Embryonic facial prominence (tissue), 1 donor: ENCODE data around the gene ARHGAP15.
A peak's percentile ranks its signal among the peaks of the same experiment; 100 is the strongest.

Experiments used
- DNase-seq: peaks from one replicate; pipeline ENCODE4 v3.0.0-alpha.2; 2016; ENCODE audit errors: extremely low spot score

Gene ARHGAP15

DNA sequence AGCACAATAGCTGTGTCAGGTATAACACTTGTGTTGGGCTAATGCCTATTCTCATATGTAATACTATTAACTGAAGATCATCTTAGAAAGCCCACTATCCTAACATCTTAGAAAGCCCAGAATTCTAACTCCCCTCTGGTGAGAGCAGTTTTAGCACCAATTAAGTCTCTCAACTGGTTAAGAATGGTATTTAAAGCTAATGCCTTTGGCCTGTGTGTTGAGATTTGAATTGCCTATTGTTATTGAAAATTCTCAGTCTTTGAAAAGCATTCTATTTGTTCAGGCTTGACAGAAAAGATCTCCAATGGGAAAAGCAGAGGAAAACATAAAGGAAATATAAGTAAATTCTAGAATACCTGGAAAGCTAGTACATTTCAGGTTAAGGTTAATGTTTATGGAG is 352.5 kb downstream of the ARHGAP15 start:
- DNase-seq, result no peak

DNA sequence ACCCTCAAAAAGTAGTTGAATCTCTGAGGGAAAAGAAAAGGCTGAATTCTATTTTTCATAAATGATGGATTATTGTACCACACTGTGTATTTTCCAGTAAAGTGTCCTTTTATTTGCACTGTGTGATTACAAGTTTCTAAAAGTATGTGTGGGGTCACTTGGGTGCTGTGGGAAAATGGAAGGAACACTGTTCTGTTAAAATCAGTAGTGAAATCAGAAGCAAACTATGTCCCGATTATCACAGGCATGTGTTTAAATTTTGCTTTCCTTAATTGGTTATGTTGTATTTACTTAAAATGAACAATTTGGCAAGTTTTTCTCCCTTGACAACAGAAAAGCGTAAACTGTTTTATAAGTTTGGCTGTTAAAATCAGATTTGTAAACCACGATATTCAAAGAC is 353.1 kb downstream of the ARHGAP15 start:
- no peak for DNase-seq

DNA sequence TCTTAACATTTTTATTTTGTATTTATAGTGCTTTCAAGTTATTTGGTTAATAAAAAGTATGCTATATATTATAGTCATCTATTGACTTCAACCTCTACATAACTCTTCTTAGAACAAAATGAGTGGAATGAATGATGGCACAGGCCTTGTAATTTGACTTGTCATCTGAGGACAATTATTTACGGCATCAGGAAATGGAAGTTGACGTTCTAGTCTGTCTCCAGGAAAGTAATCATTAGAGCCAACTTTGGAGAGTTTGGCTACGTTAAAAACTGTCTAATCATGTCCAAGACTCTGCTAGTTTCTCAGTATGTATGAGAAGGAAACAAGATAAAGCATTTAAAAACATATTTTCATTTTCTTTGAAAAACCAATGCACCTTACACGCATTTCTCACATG is 353.6 kb downstream of the ARHGAP15 start:
- no peak for DNase-seq

DNA sequence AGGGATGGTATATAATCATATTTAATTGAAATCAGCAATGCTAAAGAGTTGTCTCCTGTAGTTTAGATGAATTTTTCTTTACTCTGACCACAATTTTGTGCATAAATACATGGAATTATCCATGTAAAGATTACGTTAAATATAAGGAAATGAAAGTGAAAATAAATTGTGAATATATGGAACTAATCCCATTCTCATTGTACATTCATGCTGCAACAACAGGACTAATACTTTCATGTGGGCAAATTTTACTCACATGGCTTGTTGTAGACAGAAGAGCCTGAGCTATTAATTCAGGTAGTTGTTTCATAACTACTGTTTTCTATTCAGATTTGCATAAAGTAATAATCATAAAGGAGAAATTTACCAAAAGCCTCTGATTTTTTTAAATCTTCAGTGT is 357.8 kb downstream of the ARHGAP15 start:
- no peak for DNase-seq

DNA sequence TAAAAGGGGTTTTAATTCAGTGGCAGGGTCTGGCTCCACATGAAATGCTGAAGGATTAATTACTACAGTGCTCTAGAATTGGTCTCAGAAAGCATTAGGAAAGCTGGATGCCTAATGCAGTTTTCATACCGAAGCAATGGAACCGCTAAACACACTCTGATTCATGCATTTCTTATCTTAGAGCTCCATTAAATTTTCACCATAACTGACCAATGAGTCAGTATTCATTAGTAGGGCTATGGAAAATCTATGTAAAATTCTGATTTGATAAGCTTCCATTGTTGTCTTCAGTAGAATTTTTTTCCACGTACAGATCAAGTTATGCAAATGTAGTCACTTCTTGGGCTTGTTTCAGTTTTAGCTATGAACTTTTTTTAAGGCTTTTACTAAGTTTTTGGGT is 359.9 kb downstream of the ARHGAP15 start:
- no peak for DNase-seq

DNA sequence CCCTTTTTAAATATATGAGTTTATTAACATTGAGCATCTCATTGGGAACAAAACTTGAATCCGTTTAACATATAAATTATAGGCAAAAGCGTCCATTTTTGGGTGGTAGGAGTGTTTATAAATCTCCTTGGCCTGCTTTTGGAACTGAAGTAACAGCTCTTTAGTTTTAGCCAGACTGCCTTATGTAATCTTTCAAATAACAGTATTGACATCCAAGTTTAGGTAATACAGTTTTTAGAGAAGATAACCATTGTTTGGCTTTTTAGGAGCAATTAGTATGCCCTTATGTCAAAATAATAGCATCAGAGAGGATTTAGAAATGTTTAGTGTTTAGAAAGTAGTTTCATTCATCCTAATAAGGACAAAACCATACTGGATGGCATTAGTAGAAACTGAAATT is 361.9 kb downstream of the ARHGAP15 start:
- no peak for DNase-seq

DNA sequence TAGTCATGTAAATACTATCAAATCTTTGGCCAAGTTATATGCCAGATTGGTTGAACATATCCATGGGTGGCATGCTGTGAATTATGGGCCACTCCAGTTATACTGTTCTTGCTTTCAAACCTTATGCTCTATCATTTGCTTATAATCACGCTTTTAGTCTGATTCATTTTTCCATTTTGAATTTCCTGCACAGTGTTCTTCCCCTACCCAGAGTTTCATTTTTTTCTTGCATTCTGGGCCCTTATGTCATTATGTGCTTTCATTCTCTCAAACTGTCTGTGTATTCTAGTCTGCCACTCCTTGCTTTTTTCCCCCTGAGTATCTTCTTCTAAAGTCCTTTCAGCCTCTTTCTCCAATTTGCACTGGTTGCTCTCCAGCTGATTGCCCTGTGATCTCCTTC is 364.1 kb downstream of the ARHGAP15 start:
- DNase-seq, result no peak

DNA sequence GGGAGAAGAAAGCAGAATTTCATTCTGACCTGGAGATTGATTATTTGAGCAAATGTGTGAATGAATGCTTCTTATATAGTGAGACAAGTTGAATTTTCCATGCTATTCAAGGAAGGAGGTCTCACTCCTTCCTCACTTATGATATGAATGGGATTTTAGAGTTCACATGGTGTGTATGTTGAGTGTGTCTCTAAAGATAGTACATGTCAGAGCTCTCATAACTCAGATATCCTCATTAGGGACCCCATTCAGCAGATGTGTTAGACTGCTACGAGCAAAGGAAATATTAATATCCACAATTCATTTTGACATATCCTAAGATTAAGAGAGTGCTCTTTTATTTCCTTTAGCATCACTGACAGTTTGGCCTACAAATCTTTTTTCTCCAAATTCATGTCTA is 368.5 kb downstream of the ARHGAP15 start:
- no peak for DNase-seq

DNA sequence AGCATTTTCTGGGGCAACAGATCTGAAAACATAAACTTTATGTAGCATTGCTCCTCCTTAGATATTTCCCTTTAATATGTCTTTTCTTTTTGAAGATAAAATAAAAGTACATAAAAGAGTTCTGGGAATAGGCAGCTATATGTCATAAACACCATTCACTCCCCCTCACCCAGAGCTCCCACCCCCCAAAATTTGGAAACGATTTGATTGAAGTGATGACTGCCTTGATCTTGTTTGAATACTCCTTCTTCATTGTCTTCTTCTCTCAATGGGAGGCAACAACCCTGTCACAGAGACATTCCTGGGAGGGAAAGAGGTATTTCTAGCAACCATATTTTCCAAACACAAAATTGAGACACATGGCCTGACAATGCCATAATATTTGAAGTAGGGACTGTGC is 369.3 kb downstream of the ARHGAP15 start:
- no peak for DNase-seq

DNA sequence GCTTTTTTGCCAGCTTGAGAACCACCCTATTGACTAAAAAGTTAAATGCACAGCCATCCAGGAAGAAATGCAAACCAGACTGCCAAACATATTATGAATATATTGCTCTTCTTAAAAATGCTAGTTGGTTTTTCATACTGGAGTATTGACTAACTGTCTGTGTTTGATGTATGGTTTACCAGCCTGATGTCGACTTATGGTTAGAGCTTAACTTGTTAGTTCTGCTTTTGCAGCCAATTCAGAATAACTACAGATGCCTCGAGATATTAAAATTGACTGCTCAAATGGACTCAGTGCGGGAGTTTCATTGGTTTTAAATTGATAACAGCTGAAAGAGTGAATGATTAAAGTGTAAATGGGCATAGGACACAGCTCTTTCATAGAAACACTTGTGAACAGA is 369.8 kb downstream of the ARHGAP15 start:
- DNase-seq, result no peak

DNA sequence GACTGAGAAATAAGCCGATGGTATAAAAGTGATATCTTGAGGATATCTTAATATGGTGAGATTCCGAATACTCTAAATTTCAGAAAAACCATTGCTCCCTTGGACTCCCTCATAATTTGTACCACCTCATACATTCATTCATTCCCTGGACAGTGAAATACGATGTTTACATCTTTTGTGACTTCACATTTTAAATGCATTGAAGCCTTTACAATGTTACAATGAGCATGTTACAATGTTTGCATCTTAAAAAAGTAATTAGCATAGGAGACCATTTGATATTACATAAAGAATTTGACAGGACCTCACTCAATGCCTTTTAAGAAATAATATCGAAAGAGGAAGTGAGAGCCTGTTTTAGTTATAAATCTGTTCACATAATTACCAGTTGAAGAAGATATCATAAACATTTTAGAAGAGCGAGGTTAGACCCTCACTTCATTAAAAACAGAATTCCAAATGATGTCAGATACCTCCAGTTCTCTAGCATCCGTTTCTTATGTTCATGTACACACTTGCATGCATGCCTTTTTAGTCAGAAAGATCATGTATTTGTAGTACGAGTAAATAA is 372.0 kb downstream of the ARHGAP15 start:
- DNase-seq, result no peak

DNA sequence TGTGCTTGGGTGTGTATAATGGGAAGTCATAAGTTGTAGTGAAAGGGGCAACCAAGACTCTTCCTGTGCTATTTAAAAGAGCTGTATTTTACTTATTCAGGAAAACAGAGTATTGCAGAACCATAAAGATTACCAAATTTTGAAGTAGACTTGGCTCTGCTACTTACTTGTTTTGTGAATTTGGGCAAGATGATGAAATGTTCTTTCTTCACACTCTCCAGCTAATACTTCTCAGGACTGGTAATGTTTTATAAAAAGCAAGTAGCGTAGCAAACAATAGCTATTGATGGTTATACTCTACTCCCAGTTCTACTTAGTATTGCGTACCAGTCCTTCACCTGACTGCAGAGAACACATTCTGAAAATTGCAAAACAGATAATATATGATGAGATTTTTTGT is 374.1 kb downstream of the ARHGAP15 start:
- no peak for DNase-seq

DNA sequence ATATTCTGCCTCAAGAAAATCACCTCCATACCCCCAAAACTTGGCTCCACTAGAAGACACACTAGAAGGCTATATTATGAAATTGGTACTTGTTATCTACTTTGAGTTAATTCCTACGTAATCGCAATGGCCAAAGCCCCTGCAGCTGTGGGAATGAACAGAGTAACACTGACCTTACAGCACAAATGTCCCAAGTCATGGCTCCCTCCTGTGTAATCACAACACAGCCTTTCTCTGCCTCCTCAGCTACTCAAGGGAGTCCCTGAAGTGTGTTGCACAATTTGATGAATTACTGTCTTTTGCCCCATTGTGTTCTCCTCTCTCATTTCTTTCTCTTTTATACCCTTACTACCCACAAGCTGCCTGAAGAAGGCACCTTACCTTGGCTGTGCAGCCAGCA is 375.2 kb downstream of the ARHGAP15 start:
- DNase-seq, result no peak

DNA sequence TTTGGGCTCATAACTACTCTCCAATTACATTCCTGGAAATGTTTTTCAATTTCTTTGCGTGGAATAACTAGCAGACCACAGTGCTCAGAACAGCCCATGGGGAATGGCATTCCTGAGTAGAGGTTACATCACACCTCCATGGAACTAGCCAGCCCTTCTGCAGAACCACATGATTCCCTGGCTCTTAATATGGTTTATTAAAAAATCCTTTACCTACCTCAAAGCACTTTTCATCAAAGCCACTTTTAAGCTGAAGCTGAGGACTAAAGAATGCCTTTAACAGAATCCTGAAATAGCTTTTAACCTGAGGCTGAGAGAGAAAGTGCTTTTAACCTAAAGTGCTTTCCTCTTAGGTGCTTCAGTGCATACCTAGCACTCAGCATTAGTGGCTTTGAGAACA is 376.3 kb downstream of the ARHGAP15 start:
- DNase-seq, result no peak

DNA sequence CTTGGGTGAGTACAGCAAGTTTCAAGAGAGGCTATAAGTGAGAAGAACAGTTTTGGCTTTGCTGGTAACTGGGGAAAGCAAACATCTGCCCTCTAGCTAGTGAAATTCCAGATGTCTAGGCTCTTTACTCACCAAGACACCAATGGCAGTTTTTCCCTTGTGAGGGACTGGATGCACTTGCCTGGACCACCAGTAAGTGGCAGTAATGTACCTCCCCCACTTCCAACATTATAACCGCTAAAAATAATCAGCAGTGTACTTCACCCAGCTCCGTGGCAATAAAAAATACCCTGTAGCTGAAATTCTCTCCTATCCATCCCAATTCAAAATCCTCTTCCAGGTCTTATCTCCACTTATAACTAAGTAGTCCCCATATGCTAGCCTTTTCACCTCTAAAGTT is 383.9 kb downstream of the ARHGAP15 start:
- DNase-seq, result peak; percentile 47

DNA sequence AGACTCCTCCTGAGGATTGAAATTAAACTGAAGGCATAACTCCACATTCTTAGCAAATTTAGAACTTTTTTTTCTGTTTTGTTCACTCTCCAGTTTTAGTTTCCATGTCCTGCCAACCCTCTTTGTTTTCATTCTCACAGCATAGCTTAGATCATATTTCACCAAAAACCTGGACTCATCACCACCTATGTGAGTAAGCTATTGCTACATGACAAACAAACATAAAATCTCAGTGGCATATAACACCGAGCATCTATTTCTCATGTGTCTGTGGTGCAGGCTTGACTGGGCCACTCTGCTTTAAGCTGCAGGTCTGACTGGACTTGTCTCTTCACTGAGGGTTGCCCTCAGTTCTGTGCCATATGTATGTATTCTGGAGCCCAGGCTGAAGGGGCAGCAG is 385.2 kb downstream of the ARHGAP15 start:
- DNase-seq, result no peak

DNA sequence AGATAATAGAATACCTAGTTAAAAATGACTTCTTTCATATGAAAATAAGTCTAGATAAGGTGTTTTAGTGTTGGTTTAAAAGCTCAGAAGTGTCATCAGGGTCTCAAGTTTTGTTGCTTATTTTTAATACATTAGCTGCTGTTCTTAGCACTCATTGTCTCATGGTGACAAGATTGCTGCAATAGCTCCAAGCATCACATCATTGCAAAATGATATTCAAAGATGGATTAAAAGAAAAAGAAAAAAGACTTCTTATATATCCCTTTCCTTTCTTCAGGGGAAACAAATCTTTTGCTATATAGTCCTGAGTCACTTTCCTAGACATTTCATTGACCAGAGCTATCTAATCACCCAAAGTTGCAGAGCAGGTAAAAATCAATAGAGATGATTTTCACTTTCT is 386.1 kb downstream of the ARHGAP15 start:
- DNase-seq, result no peak

DNA sequence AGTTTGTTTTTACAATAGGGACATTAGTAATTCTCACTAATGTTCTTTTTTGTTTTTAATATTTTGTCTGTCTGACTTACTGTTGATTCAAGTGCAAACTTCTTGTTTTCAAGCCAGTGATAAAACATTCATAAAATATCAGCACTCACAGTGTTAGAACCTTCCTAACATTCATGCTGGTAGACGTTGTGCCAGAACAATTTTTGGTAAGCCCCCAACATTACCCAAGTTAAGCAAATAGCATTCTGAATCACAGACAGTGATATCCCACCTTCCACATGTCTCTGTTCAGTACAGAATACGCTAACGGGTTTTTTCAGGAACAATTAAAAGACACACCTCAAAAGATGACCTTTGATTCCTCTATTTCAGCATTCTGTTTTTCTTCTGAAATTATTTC is 390.3 kb downstream of the ARHGAP15 start:
- DNase-seq, result no peak

DNA sequence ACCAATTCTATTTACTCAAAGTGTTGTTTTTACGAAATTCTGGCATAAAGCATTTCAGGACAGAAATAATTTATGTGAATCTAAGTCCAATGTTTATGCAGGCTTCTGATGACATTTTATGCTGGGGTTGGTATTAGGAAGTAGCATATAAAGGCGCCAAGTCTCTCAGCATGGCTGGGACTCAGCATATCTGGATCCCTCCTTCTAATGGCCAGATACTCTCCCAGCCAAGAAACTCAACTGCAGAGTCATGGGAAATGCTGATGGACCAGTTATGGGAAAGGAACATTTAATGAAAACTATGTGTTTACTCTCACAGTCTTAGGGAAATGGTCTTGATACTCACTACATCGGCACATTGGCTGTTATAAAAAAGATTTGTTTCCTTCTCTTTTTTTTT is 392.2 kb downstream of the ARHGAP15 start:
- no peak for DNase-seq

DNA sequence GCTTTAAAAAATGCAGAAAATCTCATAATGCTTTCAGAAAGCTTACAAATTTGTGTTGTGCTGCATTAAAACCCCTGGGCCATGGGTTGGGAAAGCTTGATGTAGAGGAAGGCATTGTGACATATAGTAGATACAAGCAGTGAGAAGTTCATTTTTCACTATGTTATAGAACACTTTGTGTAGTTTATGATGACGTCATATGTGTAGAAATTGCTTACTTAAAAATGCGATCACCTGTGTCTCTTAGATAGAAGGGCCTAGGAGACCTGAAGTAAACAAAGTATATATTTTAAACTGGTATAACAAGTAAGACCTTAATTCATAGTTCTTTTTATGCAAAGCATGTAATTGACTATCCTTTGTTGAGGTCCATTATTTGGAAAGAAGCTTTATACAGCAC is 393.5 kb downstream of the ARHGAP15 start:
- no peak for DNase-seq

DNA sequence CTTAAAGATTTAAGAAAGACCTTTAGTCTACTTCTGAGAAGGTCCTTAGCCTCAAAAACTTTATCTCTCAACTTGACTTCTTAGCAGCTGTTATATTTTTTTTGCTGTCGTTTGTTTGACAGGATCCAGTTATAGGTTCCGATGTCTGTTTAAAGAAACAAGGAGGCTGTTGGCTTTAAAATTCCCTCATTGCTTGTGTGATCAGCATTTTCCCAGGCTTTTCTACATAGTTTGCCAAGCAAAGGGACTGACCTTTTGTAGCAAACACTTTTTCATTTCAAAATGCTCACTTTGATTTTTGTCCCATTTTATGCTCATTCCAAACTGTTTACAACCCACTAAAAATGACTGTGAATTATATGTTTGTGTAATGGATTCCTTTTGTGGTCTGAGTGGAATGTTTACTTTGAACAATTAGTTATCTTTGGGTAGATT is 394.9 kb downstream of the ARHGAP15 start:
- DNase-seq, result no peak

DNA sequence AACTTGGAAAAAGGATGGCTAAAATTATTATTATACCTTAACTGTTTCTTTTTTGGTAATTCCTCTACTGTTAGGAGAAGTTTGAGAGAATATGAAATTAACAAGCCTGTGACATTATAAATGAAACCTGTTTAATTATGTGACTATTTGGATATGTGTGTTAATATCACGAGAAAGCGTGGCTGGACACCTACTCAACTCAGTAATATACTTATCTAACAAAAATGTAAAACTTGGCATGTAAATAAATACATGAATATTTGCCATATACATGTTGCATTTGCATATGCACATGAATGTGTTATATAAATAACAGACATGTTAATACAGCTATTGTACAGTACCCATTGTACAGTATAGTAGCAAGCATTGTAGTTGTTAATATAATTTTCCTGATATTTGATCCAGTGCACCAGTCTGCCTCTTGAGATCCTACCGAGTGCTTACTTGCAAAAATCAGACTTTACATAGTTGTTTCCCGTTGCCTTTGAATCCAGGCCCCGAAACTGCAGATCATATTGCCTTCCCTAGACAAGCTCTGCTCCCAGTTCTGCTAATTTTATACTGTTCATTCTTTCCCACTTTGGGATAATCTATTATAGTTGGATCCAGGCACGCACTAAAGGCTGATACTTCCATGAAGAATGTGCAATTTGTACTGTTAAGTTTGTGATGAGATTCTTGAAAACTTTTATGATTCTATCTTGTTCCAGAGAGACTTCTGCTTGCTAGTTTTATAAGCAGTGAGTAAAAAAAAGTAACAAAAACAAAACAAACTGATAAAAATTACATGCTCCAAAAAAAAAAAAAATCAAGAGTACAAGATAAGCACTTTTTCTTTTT is 395.6 kb downstream of the ARHGAP15 start:
- DNase-seq, result no peak

DNA sequence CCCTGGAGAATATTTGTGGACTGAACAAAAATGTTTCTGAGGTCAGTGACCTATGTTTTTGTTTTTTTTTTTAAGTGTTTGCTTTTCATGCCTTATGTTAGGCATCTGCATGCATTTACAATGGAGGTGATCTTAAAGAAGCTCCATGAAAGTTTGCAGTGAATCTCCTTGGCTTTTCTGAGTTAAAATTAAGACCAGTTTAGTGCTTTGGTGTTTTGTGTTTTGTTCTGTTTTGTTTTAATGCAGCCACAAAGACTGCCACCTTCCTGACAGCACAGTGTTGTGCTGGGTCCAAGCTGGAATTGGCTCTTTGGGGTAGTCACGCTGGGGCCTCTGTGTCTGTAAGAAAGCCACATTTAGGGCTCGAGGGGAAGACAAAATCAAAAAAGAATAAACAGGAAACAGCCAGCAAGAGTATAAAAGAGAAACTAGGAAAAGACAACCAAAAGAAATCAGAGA is 396.2 kb downstream of the ARHGAP15 start:
- DNase-seq, result no peak

DNA sequence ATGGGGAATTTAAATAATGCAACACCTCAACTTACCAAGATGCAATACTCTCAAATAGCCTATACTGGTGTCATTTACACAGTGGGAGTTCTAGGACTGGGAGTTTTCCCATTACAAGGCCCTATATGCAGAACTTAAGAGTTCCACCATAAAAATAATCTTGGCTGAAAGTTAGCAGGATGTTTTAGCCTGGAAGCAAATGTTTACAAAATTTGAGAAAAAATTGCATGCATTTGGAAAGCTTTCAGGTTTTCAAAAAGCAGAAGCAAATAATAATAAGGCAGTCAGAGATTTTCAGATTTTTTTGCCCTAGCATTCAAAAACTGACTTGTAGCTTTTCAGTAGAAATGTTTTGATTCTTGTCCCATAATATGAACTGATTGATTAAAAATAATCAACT is 397.3 kb downstream of the ARHGAP15 start:
- no peak for DNase-seq
